Esophagus muscularis mucosa (tissue), 4 donors: ENCODE measurements around the gene TRPV6. TPM values are rescaled to one million over a fixed set of nuclear protein-coding genes. Genes with fewer than 3 reads are reported as not detected.

ENCODE experiments used
- DNase-seq: peaks from one replicate; pipeline ENCODE4 v3.0.0-alpha.2; 2017; ENCODE audit errors: extremely low spot score
- H3K27ac ChIP-seq, 4 donors: fragments of 200-600 bp; sonication (generic); replicated peaks in 1 of 4; 1 replicate in 3 of 4; 2 replicates in 1 of 4; pipeline ENCODE4 v1.5.1; 2016 to 2019; ENCODE audit warnings: mild to moderate bottlenecking in 1 of 4
- H3K27me3 ChIP-seq, 4 donors: fragments of 200-600 bp; sonication (generic); one replicate each; pipeline versions ENCODE4 v1.5.1 to v1.6.0; 2016 to 2019
- H3K36me3 ChIP-seq, 4 donors: fragments of 200-600 bp; sonication (generic); one replicate each; pipeline ENCODE4 v1.5.1; 2016 to 2019
- H3K4me1 ChIP-seq, 4 donors: fragments of 200-600 bp; sonication (generic); one replicate each; pipeline ENCODE4 v1.5.1; 2016 to 2019
- H3K4me3 ChIP-seq, 4 donors: fragments of 200-600 bp; sonication (generic); 1 replicate in 2 of 4; 2 replicates in 2 of 4; pipeline ENCODE4 v1.5.1; 2016 to 2019; ENCODE audit warnings: mild to moderate bottlenecking in 4 of 4, moderate library complexity in 1 of 4
- H3K9me3 ChIP-seq, 4 donors: fragments of 200-600 bp; sonication (generic); 1 replicate in 3 of 4; 2 replicates in 1 of 4; pipeline ENCODE4 v1.5.1; 2016 to 2019
- EP300 ChIP-seq: sonication (generic); formaldehyde crosslinking; IDR thresholded peaks from one replicate; pipeline ENCODE4 v1.6.1; 2017; ENCODE audit warnings: antibody characterized with exemption
- POLR2A ChIP-seq: fragments of 450-650 bp; IDR thresholded peaks from one replicate; pipeline ENCODE4 v1.6.1; 2017; ENCODE audit warnings: antibody characterized with exemption, moderate library complexity, mild to moderate bottlenecking, low read depth
- POLR2AphosphoS5 ChIP-seq, 2 donors: sonication (generic); formaldehyde crosslinking; IDR thresholded peaks; one replicate each; pipeline ENCODE4 v1.6.1; 2017; ENCODE audit warnings: antibody characterized with exemption in 2 of 2
- WGBS: methylation state at CpG from one replicate; pipeline ENCODE4 v1.1.5; 2018; 5-methylcytosine and 5-hydroxymethylcytosine counted together
- intact Hi-C: fragments of 100-400 bp; cut with DNase I; formaldehyde crosslinking; loops from one replicate; pipeline ENCODE4 v1.15.1; 2023
- total RNA-seq, 4 donors: library from RNA; depleted of rRNA; stranded (reverse); fragments of >200 nt; gene quantifications; one replicate each; pipeline versions ENCODE4 v1.1.0 to v1.2.1, GENCODE V29; 2016
- TF ChIP-seq, protein P1 (sequence below), 3 experiments: fragments of 200-600 bp in 2 of 3; fragments of 450-650 bp in 1 of 3; sonication (generic) in 2 of 3; IDR thresholded peaks; one replicate each; pipeline ENCODE4 v1.5.1; 2017 to 2019; ENCODE audit warnings: antibody characterized with exemption in 3 of 3, mild to moderate bottlenecking in 2 of 3, moderate library complexity in 1 of 3

The TRPV6 gene
- total RNA-seq, 4 donors from 2014 or later: not detected

DNA sequence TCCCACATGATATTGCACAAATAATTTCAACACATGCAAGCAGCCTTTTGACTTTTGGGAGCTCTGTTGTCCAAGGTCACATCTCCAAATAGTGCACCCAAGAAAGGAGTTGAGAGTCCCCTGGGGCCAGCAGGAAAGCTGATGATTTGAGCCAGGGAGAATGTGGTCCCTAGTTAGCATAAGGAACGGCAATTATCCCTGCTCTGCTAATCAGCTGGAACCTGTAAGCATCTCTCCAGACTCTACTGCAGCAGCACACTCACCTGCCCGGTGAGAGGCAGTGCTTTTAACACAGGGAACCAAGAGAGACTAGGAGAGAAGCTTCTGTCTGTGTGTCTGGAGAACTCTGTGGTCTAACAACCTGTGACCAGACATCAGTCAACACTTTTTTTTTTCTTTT is 31.0 kb upstream of the TRPV6 start:
- WGBS: 64% methylated on average over 2 of the region's 2 CpGs
- no peaks in the 10 kb centered on the region for H3K36me3 ChIP-seq
- intact Hi-C loops: no loop called here
- no peaks in the 10 kb centered on the region for H3K27me3 ChIP-seq
- DNase-seq: no peak
- H3K27ac ChIP-seq: no peak overlapping the region
- TF ChIP-seq POLR2A: no peak
- no peak for TF ChIP-seq EP300
- TF ChIP-seq POLR2AphosphoS5 (IDR thresholded peaks at IDR 0.05): no peak
- TF ChIP-seq, protein P1, sequence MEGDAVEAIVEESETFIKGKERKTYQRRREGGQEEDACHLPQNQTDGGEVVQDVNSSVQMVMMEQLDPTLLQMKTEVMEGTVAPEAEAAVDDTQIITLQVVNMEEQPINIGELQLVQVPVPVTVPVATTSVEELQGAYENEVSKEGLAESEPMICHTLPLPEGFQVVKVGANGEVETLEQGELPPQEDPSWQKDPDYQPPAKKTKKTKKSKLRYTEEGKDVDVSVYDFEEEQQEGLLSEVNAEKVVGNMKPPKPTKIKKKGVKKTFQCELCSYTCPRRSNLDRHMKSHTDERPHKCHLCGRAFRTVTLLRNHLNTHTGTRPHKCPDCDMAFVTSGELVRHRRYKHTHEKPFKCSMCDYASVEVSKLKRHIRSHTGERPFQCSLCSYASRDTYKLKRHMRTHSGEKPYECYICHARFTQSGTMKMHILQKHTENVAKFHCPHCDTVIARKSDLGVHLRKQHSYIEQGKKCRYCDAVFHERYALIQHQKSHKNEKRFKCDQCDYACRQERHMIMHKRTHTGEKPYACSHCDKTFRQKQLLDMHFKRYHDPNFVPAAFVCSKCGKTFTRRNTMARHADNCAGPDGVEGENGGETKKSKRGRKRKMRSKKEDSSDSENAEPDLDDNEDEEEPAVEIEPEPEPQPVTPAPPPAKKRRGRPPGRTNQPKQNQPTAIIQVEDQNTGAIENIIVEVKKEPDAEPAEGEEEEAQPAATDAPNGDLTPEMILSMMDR (IDR thresholded peaks at IDR 0.05): no peak
- no peak overlapping the region for H3K4me3 ChIP-seq
- H3K4me1 ChIP-seq: no peaks in the 10 kb centered on the region
- H3K9me3 ChIP-seq: no peaks in the 10 kb centered on the region

DNA sequence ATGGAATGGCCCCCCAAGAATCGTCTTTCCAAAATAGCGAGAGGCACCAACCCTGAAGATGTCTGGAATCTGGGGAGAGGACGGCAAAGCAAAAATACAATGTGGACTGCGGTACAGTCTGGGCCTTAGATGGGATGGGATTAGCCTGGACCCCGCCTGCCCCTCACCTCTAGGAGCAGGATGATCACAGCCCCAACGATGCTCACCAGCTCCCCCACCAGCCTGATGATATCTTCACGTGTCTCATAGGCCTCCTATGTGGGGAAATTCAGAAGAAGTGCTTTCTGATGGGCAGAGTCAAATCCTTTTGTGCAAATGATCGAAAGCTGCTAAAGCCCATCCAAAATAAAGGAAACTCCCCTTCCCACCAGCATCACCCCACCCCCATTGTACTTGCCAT is 29.8 kb upstream of the TRPV6 start:
- H3K27ac ChIP-seq: no peak overlapping the region
- H3K4me3 ChIP-seq: no peak overlapping the region
- DNase-seq: no peak
- intact Hi-C loops: no loop called here
- TF ChIP-seq POLR2AphosphoS5 (IDR thresholded peaks at IDR 0.05) (no peak), EP300 (no peak), POLR2A (no peak)
- TF ChIP-seq, protein P1 (IDR thresholded peaks at IDR 0.05): no peak
- no peaks in the 10 kb centered on the region for H3K27me3 ChIP-seq
- 84% methylated on average over 8 of the region's 8 CpGs for WGBS
- no peaks in the 10 kb centered on the region for H3K9me3 ChIP-seq
- H3K4me1 ChIP-seq: no peaks in the 10 kb centered on the region
- H3K36me3 ChIP-seq: no peaks in the 10 kb centered on the region

DNA sequence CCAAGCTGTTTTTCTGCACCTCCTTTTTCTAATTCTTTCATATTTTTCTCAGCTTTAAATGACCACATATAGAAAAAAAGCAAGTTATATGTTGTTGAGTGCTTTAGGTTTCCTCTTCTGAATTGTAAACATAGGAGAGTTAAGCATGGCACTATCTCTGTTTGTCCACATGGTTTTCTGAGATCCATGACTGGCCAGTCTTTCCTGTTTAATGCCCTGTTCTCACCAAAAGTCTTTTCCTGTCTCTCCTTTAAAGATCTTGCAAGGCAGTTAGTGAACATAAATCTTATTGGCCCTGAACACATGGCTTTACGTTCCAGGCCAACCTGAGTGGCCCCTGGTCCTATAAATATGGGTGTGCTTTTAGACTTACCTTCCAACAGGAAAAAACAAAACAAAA is 28.6 kb upstream of the TRPV6 start:
- H3K4me1 ChIP-seq: no peaks in the 10 kb centered on the region
- no peak overlapping the region for H3K4me3 ChIP-seq
- intact Hi-C loops: no loop called here
- no peaks in the 10 kb centered on the region for H3K27me3 ChIP-seq
- no peak for DNase-seq
- H3K36me3 ChIP-seq: no peaks in the 10 kb centered on the region
- TF ChIP-seq, protein P1 (IDR thresholded peaks at IDR 0.05): no peak
- TF ChIP-seq POLR2A (no peak), EP300 (no peak), POLR2AphosphoS5 (IDR thresholded peaks at IDR 0.05) (no peak)
- WGBS: 50% methylated on average over 1 of the region's 1 CpG
- H3K9me3 ChIP-seq: no peaks in the 10 kb centered on the region
- H3K27ac ChIP-seq: no peak overlapping the region

DNA sequence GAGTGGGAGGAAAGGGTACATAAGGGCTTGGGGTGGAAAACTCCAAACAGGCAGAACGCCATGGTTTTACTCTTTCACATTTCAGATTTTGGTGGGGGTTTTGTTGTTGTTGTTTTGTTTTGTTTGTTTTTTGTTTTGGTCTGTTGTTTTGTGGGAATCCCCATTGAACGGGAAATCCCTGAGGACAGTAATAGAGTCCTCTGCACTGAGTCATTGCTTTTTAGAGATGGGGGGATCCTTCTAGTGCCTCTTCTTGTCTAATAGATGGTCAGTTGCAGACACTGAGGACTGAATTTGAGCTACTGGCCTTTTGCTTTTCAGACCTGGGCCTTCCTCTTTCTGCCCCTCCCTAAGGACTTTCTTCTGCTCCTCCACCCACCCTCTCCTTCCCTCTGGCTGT is 28.0 kb upstream of the TRPV6 start:
- 70% methylated on average over 2 of the region's 2 CpGs for WGBS
- no peaks in the 10 kb centered on the region for H3K9me3 ChIP-seq
- intact Hi-C loops: no loop called here
- no peak for DNase-seq
- H3K4me1 ChIP-seq: no peaks in the 10 kb centered on the region
- H3K27ac ChIP-seq: no peak overlapping the region
- no peaks in the 10 kb centered on the region for H3K27me3 ChIP-seq
- TF ChIP-seq POLR2A: no peak
- TF ChIP-seq, protein P1 (IDR thresholded peaks at IDR 0.05): no peak
- TF ChIP-seq EP300: no peak
- TF ChIP-seq POLR2AphosphoS5 (IDR thresholded peaks at IDR 0.05): no peak
- H3K36me3 ChIP-seq: no peaks in the 10 kb centered on the region
- H3K4me3 ChIP-seq: no peak overlapping the region

DNA sequence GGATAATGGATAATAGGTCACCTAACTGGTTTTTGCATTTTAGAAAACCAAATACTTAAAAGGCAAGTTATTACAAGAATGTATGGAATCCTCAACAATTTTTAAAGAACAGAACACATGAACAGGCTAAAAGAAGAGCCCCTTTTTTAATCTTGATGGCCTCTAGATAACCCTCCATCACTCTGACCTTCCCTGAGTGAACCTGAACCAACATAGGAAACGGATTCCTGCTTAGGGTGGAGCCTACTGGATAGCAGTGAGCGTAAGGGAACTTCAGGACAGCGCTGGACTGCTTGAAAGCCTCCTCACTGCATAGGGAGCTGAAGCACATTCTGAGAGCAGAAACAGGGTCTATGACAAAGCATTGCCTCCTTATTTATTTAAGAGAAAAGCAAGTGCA is 27.5 kb upstream of the TRPV6 start:
- Histone ChIP-seq H3K27me3 (no peaks in the 10 kb centered on the region), H3K36me3 (no peaks in the 10 kb centered on the region), H3K27ac (no peak overlapping the region), H3K9me3 (no peaks in the 10 kb centered on the region), H3K4me1 (no peaks in the 10 kb centered on the region), H3K4me3 (no peak overlapping the region)
- 54% methylated on average over 3 of the region's 3 CpGs for WGBS
- TF ChIP-seq POLR2AphosphoS5 (IDR thresholded peaks at IDR 0.05): no peak
- TF ChIP-seq POLR2A: no peak
- intact Hi-C loops: no loop called here
- DNase-seq: no peak
